ENCODE measurements around the gene EMP1.

DNA sequence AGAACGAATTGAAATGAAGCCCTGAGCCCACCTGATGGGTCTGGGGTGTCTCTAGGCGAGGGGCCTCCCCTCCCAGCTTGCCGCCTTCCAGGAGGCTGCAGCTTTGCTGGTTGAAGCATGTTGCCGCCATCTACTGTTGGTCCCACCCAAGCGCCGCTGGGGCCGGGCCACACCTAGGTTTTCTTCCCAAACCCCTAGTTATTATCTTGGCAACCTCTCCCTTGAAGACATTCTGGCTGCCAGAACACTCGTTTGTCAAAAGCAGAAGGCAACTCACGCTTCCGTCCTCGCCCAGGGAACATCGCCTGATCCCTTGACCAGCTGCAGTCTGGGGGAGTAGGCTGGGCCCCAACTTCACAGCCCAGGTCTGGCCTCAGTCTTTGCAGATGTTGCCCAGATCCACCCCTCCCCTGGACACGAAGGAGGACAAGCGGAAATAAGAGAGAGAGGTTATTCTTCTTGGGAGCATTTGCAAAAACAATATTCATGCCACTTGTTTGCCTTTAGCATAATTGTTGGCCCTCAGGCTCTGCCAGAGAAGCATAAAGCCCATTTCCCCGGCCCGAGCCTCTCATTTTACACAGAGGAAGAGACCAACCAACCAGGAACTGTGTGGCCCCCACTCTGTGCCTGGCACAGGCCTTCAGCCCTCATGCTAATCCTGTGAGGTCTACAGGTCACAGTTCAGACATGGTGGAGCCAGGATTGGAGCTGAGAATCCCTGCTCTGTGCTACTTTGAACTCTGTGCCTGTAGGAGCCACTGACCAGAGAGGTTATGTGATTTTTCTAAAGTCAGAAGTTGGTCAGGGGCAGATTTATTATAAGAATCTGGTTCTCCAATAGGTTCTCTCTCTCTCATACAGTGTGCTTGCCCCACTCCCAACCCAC lies 6.8 kb downstream of the EMP1 start:
- no peak for TF ChIP-seq SIN3A (IDR thresholded peaks at IDR 0.05; ENCODE audit: borderline replicate concordance, insufficient read depth, low read length)
- TF ChIP-seq POLR2AphosphoS5 (IDR thresholded peaks at IDR 0.05; ENCODE audit: low read depth, low read length) = no peak
- TF ChIP-seq, protein P1, sequence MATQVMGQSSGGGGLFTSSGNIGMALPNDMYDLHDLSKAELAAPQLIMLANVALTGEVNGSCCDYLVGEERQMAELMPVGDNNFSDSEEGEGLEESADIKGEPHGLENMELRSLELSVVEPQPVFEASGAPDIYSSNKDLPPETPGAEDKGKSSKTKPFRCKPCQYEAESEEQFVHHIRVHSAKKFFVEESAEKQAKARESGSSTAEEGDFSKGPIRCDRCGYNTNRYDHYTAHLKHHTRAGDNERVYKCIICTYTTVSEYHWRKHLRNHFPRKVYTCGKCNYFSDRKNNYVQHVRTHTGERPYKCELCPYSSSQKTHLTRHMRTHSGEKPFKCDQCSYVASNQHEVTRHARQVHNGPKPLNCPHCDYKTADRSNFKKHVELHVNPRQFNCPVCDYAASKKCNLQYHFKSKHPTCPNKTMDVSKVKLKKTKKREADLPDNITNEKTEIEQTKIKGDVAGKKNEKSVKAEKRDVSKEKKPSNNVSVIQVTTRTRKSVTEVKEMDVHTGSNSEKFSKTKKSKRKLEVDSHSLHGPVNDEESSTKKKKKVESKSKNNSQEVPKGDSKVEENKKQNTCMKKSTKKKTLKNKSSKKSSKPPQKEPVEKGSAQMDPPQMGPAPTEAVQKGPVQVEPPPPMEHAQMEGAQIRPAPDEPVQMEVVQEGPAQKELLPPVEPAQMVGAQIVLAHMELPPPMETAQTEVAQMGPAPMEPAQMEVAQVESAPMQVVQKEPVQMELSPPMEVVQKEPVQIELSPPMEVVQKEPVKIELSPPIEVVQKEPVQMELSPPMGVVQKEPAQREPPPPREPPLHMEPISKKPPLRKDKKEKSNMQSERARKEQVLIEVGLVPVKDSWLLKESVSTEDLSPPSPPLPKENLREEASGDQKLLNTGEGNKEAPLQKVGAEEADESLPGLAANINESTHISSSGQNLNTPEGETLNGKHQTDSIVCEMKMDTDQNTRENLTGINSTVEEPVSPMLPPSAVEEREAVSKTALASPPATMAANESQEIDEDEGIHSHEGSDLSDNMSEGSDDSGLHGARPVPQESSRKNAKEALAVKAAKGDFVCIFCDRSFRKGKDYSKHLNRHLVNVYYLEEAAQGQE (IDR thresholded peaks at IDR 0.05; ENCODE audit: insufficient read depth in 1 of 2, low read depth in 2 of 2, low read length in 2 of 2) = no peak
